SK-N-SH treated with all-trans-retinoic acid at 6 μM for 48 hours (cell line): ENCODE data around the gene GIPC1.

Experiments used
- ARNTL ChIP-seq: fragments of 450-650 bp; formaldehyde crosslinking; IDR thresholded peaks from 2 replicates; pipeline ENCODE4 v1.5.0; 2020; ENCODE audit warnings: low read depth, mild to moderate bottlenecking, moderate library complexity, borderline replicate concordance
- CSRNP3 ChIP-seq: fragments of 250-450 bp; sonication (Bioruptor Pico); IDR thresholded peaks from 2 replicates; pipeline ENCODE4 v1.5.1; 2021; ENCODE audit warnings: mild to moderate bottlenecking, moderate library complexity
- ZFP3 ChIP-seq: fragments of 250-450 bp; sonication (Bioruptor Pico); IDR thresholded peaks from 2 replicates; pipeline ENCODE4 v1.5.0; 2020; ENCODE audit warnings: mild to moderate bottlenecking, moderate library complexity

- TF ChIP-seq ZFP3 (CRISPR knock-in tag) (no peak), ARNTL (CRISPR knock-in tag) (no peak), CSRNP3 (CRISPR knock-in tag) (no peak)
These were observed 28.1 kb downstream of the GIPC1 start for GRCh38 chr19:14467816-14468215.
